NCI-H1417 treated with DMSO at 0.1 percent for 48 hours (cell line): ENCODE results near the gene MOXD1.
"Not testable (repeated sequence)": the region's sequence is repeated elsewhere in the genome, so short reads cannot be mapped to it uniquely, and the experiment has no call there.

Experiments used
- DNase-seq: peaks from one replicate; lab custom pipeline; 2025; lab: John Stamatoyannopoulos, UW

The MOXD1 gene

GRCh38 chr6:132351986-132352385 is 49.3 kb downstream of the MOXD1 start:
- not testable (repeated sequence) for DNase-seq

GRCh38 chr6:132348231-132348630 is 53.0 kb downstream of the MOXD1 start:
- DNase-seq, result no peak

- DNase-seq, result no peak
These were observed 56.5 kb downstream of the MOXD1 start for GRCh38 chr6:132344811-132345210.

- no peak for DNase-seq
These were observed 59.6 kb downstream of the MOXD1 start for GRCh38 chr6:132341646-132342045.

GRCh38 chr6:132334521-132334885 is 66.8 kb downstream of the MOXD1 start:
- no peak for DNase-seq

GRCh38 chr6:132333639-132334520 is 67.4 kb downstream of the MOXD1 start:
- DNase-seq, result no peak

- no peak for DNase-seq
These were observed 70.5 kb downstream of the MOXD1 start for GRCh38 chr6:132330759-132331158.

GRCh38 chr6:132322398-132322797 is 78.9 kb downstream of the MOXD1 start:
- no peak for DNase-seq

- no peak for DNase-seq
These were observed 81.3 kb downstream of the MOXD1 start for GRCh38 chr6:132320007-132320406.

GRCh38 chr6:132316970-132317369 is 84.3 kb downstream of the MOXD1 start:
- DNase-seq, result no peak

GRCh38 chr6:132314432-132314831 is 86.8 kb downstream of the MOXD1 start:
- no peak for DNase-seq

- DNase-seq, result no peak
These were observed 90.4 kb downstream of the MOXD1 start for GRCh38 chr6:132310921-132311320.

GRCh38 chr6:132310151-132310550 is 91.1 kb downstream of the MOXD1 start:
- DNase-seq, result not testable (repeated sequence)

GRCh38 chr6:132304891-132305305 is 96.4 kb downstream of the MOXD1 start:
- DNase-seq, result no peak

- DNase-seq, result no peak
These were observed 100.8 kb downstream of the MOXD1 start for GRCh38 chr6:132300323-132300949.

GRCh38 chr6:132298344-132298949 is 102.8 kb downstream of the MOXD1 start:
- no peak for DNase-seq

- no peak for DNase-seq
These were observed 111.5 kb downstream of the MOXD1 start for GRCh38 chr6:132289756-132290155.

GRCh38 chr6:132287101-132287500 is 114.2 kb downstream of the MOXD1 start:
- DNase-seq, result no peak

- DNase-seq, result no peak
These were observed 114.8 kb downstream of the MOXD1 start for GRCh38 chr6:132286298-132287019.

GRCh38 chr6:132285004-132285780 is 116.1 kb downstream of the MOXD1 start:
- DNase-seq, result no peak

GRCh38 chr6:132282696-132283095 is 118.6 kb downstream of the MOXD1 start:
- DNase-seq, result no peak

GRCh38 chr6:132280436-132280835 is 120.8 kb downstream of the MOXD1 start:
- no peak for DNase-seq
